Lung (tissue), 12 donors: ENCODE measurements around the gene CDV3. TPM values are rescaled to one million over a fixed set of nuclear protein-coding genes. Genes with fewer than 3 reads are reported as not detected.

Experiments
- ATAC-seq: fragments of 200-7000 bp; cut with Tn5 transposase; one replicate; pipeline ENCODE4 v1.9.1; 2020; ENCODE audit warnings: moderate number of reproducible peaks; ENCODE audit not compliant: insufficient read depth, low FRiP score
- DNase-seq, 3 donors: peaks; one replicate each; pipeline ENCODE4 v3.0.0-alpha.2; 2013 to 2017
- H3K27ac ChIP-seq, 2 donors: one replicate each; pipeline ENCODE4 v1.5.1; 2013; ENCODE audit warnings: mild to moderate bottlenecking in 2 of 2, moderate library complexity in 2 of 2, control low read depth in 1 of 2, inconsistent platforms in 1 of 2, low read depth in 1 of 2, low read length in 1 of 2
- H3K27me3 ChIP-seq, 3 donors: one replicate each; pipeline ENCODE4 v1.5.1; 2013; ENCODE audit warnings: low read length in 2 of 3; ENCODE audit not compliant: control insufficient read depth in 3 of 3, insufficient read depth in 3 of 3
- H3K36me3 ChIP-seq, 4 donors: one replicate each; pipeline ENCODE4 v1.5.1; 2013; ENCODE audit warnings: low read length in 4 of 4, mild to moderate bottlenecking in 1 of 4, moderate library complexity in 1 of 4; ENCODE audit not compliant: control insufficient read depth in 4 of 4, insufficient read depth in 4 of 4
- H3K4me1 ChIP-seq, 5 donors: one replicate each; pipeline ENCODE4 v1.5.1; 2013; ENCODE audit warnings: low read length in 5 of 5, mild to moderate bottlenecking in 2 of 5, moderate library complexity in 1 of 5; ENCODE audit not compliant: control insufficient read depth in 5 of 5, insufficient read depth in 5 of 5
- H3K4me3 ChIP-seq: one replicate; pipeline ENCODE4 v1.5.1; 2013; ENCODE audit warnings: mild to moderate bottlenecking, control low read depth, moderate library complexity
- H3K9ac ChIP-seq, 2 donors: one replicate each; pipeline ENCODE4 v1.5.1; 2013; ENCODE audit warnings: low read length in 2 of 2, control low read depth in 1 of 2; ENCODE audit not compliant: insufficient read depth in 1 of 2
- H3K9me3 ChIP-seq, 4 donors: one replicate each; pipeline ENCODE4 v1.5.1; 2013; ENCODE audit warnings: low read length in 3 of 4, mild to moderate bottlenecking in 1 of 4, moderate library complexity in 1 of 4; ENCODE audit not compliant: control insufficient read depth in 4 of 4, insufficient read depth in 3 of 4
- WGBS, 2 donors: extraction: QIAGEN DNeasy Blood & Tissue Kit; methylation state at CpG; one replicate each; pipeline ENCODE4 v1.1.7; 2013; 5-methylcytosine and 5-hydroxymethylcytosine counted together
- polyA plus RNA-seq, 2 donors: library from polyadenylated mRNA; stranded (reverse); fragments of 200-250 nt; gene quantifications; one replicate each; pipeline ENCODE4 v1.2.1, GENCODE V29; 2013
- total RNA-seq, 2 donors: library from RNA; depleted of rRNA in 1 of 2; stranded (reverse); fragments of >200 nt in 1 of 2; gene quantifications; one replicate each; pipeline ENCODE4 v1.2.1, GENCODE V29; 2014 to 2021
- TF ChIP-seq, protein P1 (sequence below): IDR thresholded peaks from 2 replicates; pipeline ENCODE4 v1.5.1; 2012; ENCODE audit warnings: mild to moderate bottlenecking; ENCODE audit errors: control extremely low read depth, extremely low read depth
- donor health status: control.
- donor health status: control.
- donor health status: Bipolar disorder and iron deficiency.
- donor health status: healthy.
- donor health status: DM: yes; HTN: yes; CAD: no.

CDV3 gene
- total and polyA plus RNA-seq, 4 donors, result 50.5 to 138 (median 104) TPM

DNA sequence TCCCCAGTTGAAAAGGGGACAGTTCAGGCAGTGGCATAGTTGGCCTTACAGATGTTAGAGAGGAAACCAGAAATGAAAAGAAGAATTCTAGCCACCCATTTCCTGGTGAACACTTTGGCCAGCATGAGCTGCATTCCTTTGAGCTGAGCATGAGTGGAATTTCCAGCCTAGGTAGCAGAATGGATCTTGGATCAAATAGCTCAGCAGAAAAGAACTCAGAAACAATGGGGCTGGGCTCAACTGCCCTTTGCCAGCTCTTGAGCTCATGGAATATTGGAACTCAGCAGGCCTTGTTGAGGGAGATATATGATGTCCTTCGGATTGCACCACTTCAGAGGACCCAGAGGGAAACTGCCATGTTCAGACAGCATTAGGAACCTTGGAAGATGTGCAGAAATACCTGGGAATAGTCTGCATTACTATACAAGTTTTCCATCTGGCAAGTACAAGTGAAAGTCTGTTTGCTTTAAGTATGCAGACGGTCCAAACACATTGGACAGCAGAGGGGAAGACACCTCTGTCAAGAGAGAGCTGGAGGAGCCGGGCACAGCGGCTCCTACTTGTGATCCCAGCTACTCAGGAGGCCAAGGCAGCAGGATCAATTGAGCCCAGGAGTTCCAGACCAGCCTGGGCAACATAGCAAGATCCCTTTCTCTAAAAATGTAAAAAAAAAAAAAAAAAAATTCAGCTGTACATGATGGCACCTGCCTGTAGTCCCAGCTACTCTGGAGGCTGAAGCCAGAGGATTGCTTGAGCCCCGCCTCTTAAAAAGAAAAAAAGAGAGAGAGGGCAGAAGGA lies 3.1 kb upstream of the CDV3 start:
- Histone ChIP-seq H3K9me3 (no peaks in the 10 kb centered on the region), H3K36me3 (peaks cover 0 to under 1% (median 0%) of the 10 kb centered on the region in 4 donors), H3K27ac (peak overlapping the region; percentile 9 to 64), H3K27me3 (no peaks in the 10 kb centered on the region), H3K4me3 (no peak overlapping the region), H3K9ac (no peak overlapping the region), H3K4me1 (peaks cover 3 to 16% (median 5%) of the 10 kb centered on the region in 5 donors)
- peak; percentile 18 to 61 (median 47) for DNase-seq
- TF ChIP-seq, protein P1, sequence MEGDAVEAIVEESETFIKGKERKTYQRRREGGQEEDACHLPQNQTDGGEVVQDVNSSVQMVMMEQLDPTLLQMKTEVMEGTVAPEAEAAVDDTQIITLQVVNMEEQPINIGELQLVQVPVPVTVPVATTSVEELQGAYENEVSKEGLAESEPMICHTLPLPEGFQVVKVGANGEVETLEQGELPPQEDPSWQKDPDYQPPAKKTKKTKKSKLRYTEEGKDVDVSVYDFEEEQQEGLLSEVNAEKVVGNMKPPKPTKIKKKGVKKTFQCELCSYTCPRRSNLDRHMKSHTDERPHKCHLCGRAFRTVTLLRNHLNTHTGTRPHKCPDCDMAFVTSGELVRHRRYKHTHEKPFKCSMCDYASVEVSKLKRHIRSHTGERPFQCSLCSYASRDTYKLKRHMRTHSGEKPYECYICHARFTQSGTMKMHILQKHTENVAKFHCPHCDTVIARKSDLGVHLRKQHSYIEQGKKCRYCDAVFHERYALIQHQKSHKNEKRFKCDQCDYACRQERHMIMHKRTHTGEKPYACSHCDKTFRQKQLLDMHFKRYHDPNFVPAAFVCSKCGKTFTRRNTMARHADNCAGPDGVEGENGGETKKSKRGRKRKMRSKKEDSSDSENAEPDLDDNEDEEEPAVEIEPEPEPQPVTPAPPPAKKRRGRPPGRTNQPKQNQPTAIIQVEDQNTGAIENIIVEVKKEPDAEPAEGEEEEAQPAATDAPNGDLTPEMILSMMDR, result no peak
- ATAC-seq, result no peak
- WGBS, 2 donors, result 75 to 86% methylated on average over 5 of the region's 5 CpGs

DNA sequence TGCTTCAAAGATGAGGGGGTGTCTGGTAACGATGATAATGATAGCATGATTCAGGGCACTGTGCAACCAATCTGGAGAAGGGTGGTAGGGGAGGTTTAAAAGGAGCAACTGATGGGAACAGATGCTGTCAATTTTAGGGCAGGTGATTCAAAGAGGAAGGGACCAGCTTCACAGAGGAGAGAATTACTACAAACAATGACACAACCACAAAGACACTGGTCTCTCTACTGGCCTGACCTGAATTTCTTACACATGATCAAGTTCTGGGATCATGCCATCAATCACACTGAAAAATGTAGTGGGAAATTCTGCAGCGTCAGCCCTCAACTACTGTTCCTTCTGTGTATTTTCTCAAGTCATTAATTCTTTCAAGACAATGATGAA lies 2.6 kb upstream of the CDV3 start:
- Histone ChIP-seq H3K9ac (no peak overlapping the region), H3K27ac (no peak overlapping the region), H3K36me3 (peaks cover 0 to 5% (median 0%) of the 10 kb centered on the region in 4 donors), H3K4me3 (no peak overlapping the region), H3K4me1 (peaks cover 4 to 22% (median 6%) of the 10 kb centered on the region in 5 donors), H3K27me3 (no peaks in the 10 kb centered on the region), H3K9me3 (no peaks in the 10 kb centered on the region)
- WGBS, 2 donors, result 69 to 77% methylated on average over 2 of the region's 2 CpGs
- no peak for DNase-seq
- ATAC-seq, result no peak
- TF ChIP-seq, protein P1, result no peak

DNA sequence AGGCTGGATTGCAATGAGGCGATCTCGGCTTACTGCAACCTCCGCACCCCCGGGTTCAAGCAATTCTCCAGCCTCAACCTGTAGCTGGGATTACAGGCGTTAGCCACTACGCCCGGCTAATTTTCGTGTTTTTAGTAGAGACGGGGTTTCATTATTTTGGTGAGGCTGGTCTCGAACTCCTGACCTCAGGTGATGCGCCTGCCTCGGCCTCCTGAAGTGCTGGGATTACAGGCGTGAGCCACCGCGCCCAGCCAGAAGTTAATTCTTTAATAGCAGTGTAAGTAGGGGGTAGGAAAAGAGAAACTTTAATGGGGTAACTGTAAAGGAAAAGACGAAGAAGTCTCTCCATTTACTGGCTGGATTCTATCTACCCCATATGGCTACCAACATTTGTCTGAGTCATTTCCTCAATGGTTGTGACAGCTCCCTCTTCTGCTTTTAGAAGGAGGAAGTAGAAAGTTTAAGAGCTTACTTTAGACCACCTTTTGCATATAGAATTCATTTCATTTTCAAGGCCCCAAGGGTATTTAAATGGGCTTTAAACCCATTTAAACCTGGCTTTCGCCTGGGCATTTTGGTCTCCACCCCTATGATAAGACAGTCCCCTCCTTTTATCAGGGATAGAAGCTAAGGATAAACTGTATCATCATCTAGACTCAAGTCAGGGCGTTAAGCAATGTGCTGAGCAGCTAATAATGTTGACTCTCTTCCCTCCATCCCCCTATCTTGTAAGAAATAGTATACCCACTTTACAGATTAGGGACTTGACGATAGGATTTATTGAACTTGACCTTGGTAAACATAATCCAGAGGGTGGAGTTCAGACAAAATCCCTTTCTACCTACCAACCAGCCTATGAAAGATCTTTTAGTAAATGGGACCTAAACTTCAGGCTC lies 1.1 kb upstream of the CDV3 start:
- no peaks in the 10 kb centered on the region for H3K27me3 ChIP-seq
- H3K9me3 ChIP-seq, result no peaks in the 10 kb centered on the region
- H3K27ac ChIP-seq, result peak overlapping the region; percentile 83 to 84
- peak overlapping the region; percentile 58 to 93 for H3K9ac ChIP-seq
- peaks cover 0 to 12% (median 1%) of the 10 kb centered on the region in 4 donors for H3K36me3 ChIP-seq
- no peak overlapping the region for H3K4me3 ChIP-seq
- TF ChIP-seq, protein P1, result no peak
- peaks cover 4 to 26% (median 13%) of the 10 kb centered on the region in 5 donors for H3K4me1 ChIP-seq
- peak in 2 of 3 donors; percentile 23 to 24 for DNase-seq
- WGBS, 2 donors, result 44 to 71% methylated on average over 19 of the region's 19 CpGs
- ATAC-seq, result no peak
